ENCODE results near the gene PIK3AP1. TPM values are rescaled to one million over a fixed set of nuclear protein-coding genes. Genes with fewer than 3 reads are reported as not detected.

Gene PIK3AP1
- polyA plus RNA-seq, 1 of the 3 experiments (the other 2 are of a cell fraction), result 0.07 TPM

DNA sequence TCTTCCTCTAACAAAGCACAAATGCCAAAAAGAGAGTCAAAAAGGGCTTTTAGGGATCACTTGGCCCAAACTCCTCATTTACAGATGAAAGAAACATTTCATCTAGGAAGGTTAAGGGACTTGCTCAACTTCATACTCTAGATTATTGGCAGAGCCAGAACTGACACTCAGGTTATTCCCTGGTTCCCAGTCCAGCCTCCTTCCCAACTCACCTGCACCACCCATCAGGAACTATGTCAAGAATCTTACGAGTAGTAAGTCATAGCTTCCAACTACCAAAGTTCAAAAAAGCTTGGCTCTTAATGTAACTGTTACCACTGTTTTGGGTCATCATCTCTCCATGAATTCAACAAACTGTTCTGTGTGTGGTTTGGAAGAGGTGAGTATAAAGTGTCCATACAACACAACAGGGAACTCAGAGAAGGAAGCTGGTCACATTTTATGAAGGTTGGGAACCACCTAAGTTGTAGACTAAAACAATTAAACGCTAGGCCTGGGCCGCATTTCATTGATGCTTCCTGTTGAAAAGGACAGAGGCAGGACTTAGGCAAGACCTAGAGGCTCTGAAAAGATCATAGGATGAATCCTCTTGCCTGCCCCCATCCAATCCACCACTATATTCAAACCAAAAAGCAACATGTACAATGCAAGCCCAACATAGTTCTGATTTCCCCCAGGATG, 9.1 kb downstream of the PIK3AP1 start:
- WGBS (ENCODE audit: low lambda C conversion rate), result 84% methylated on average over 3 of the region's 3 CpGs

DNA sequence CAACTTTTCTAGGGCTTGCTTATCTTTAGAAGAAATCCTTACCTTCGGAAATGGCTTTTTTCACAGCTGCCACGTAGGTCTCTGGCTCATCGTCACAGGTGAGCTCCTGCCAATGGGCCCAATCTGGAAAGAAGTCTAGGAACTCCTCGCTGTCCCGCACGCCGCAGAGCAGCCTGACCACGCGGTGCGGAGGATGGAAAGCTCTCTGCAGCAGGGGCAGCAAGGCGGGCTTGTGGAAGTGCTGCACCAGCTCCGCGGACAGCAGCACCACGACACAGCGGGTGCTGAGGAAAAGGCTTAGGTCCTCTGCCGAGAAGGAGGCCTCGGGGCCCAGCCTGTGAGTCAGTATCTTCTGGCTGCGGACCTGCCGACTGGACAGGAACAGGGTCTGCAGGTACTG, 10.8 kb downstream of the PIK3AP1 start:
- Histone ChIP-seq H2AFZ (ENCODE audit: low read depth) (no peak overlapping the region), H3K36me3 (replicated peaks in 1 of 2; ENCODE audit: control insufficient read depth in 1 of 2, insufficient read depth in 2 of 2, low read length in 1 of 2) (no peaks in the 10 kb centered on the region), H3F3A (replicated peaks; ENCODE audit: insufficient read depth) (peaks cover 3% of the 10 kb centered on the region), H3K27me3 (ENCODE audit: insufficient read depth) (no peaks in the 10 kb centered on the region), H4K20me1 (ENCODE audit: insufficient read depth) (no peaks in the 10 kb centered on the region), H3K27ac (ENCODE audit: low read depth in 2 of 2, low read length in 1 of 2) (no peak overlapping the region), H3K4me2 (no peak overlapping the region), H3K4me1 (ENCODE audit: control insufficient read depth in 1 of 2, insufficient read depth in 2 of 2, low read depth in 1 of 2, low read length in 1 of 2) (no peaks in the 10 kb centered on the region), H3K9me2 (no peaks in the 10 kb centered on the region), H3K79me2 (ENCODE audit: insufficient read depth) (no peaks in the 10 kb centered on the region), H3K9me3 (no peaks in the 10 kb centered on the region), H3K9ac (no peak overlapping the region), H3K4me3 (ENCODE audit: low read depth in 2 of 2, low read length in 1 of 2) (no peak overlapping the region)
- DNase-seq, result no peak
- TF ChIP-seq, protein P1, sequence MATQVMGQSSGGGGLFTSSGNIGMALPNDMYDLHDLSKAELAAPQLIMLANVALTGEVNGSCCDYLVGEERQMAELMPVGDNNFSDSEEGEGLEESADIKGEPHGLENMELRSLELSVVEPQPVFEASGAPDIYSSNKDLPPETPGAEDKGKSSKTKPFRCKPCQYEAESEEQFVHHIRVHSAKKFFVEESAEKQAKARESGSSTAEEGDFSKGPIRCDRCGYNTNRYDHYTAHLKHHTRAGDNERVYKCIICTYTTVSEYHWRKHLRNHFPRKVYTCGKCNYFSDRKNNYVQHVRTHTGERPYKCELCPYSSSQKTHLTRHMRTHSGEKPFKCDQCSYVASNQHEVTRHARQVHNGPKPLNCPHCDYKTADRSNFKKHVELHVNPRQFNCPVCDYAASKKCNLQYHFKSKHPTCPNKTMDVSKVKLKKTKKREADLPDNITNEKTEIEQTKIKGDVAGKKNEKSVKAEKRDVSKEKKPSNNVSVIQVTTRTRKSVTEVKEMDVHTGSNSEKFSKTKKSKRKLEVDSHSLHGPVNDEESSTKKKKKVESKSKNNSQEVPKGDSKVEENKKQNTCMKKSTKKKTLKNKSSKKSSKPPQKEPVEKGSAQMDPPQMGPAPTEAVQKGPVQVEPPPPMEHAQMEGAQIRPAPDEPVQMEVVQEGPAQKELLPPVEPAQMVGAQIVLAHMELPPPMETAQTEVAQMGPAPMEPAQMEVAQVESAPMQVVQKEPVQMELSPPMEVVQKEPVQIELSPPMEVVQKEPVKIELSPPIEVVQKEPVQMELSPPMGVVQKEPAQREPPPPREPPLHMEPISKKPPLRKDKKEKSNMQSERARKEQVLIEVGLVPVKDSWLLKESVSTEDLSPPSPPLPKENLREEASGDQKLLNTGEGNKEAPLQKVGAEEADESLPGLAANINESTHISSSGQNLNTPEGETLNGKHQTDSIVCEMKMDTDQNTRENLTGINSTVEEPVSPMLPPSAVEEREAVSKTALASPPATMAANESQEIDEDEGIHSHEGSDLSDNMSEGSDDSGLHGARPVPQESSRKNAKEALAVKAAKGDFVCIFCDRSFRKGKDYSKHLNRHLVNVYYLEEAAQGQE (IDR thresholded peaks at IDR 0.05; ENCODE audit: low read depth, low read length), result no peak
- TF ChIP-seq EP300 (IDR thresholded peaks at IDR 0.05; ENCODE audit: borderline replicate concordance in 1 of 2, low read depth in 1 of 2, low read length in 1 of 2) (no peak), RXRA (IDR thresholded peaks at IDR 0.05; ENCODE audit: borderline replicate concordance, low read depth) (no peak), TCF12 (IDR thresholded peaks at IDR 0.05) (no peak), RAD21 (IDR thresholded peaks at IDR 0.05; ENCODE audit: low read length) (no peak), NRF1 (IDR thresholded peaks at IDR 0.05; ENCODE audit: low read depth, low read length) (no peak), EZH2phosphoT487 (IDR thresholded peaks at IDR 0.05; ENCODE audit: borderline replicate concordance, low read depth) (no peak), SIN3A (IDR thresholded peaks at IDR 0.05; ENCODE audit: borderline replicate concordance, low read depth, low read length) (no peak), ELF1 (IDR thresholded peaks at IDR 0.05) (no peak), JUND (IDR thresholded peaks at IDR 0.05) (no peak), GABPA (IDR thresholded peaks at IDR 0.05; ENCODE audit: low read depth) (no peak)
- TF ChIP-seq, protein P2, sequence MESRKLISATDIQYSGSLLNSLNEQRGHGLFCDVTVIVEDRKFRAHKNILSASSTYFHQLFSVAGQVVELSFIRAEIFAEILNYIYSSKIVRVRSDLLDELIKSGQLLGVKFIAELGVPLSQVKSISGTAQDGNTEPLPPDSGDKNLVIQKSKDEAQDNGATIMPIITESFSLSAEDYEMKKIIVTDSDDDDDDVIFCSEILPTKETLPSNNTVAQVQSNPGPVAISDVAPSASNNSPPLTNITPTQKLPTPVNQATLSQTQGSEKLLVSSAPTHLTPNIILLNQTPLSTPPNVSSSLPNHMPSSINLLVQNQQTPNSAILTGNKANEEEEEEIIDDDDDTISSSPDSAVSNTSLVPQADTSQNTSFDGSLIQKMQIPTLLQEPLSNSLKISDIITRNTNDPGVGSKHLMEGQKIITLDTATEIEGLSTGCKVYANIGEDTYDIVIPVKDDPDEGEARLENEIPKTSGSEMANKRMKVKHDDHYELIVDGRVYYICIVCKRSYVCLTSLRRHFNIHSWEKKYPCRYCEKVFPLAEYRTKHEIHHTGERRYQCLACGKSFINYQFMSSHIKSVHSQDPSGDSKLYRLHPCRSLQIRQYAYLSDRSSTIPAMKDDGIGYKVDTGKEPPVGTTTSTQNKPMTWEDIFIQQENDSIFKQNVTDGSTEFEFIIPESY (IDR thresholded peaks at IDR 0.05; ENCODE audit: borderline replicate concordance, low read depth), result no peak
- WGBS (ENCODE audit: low lambda C conversion rate), result 89% methylated on average over 9 of the region's 19 CpGs
- ChIA-PET POLR2A (no interaction called here), CTCF (no interaction called here)

More for the DNA sequence above, 9.1 kb downstream of the PIK3AP1 start:
- H3K9me2 ChIP-seq, result no peaks in the 10 kb centered on the region
- no peaks in the 10 kb centered on the region for H3K79me2 ChIP-seq (ENCODE audit: insufficient read depth)
- no peaks in the 10 kb centered on the region for H3K27me3 ChIP-seq (ENCODE audit: insufficient read depth)
- no peaks in the 10 kb centered on the region for H4K20me1 ChIP-seq (ENCODE audit: insufficient read depth)
- no peak for DNase-seq
- ChIA-PET POLR2A (no interaction called here), CTCF (interaction anchor here (0.7 kb wide), 1 partner anchor 329 kb away, joined by 3 read pairs; no protein-coding TSS in a partner anchor)
- no peak overlapping the region for H3K27ac ChIP-seq (ENCODE audit: low read depth in 2 of 2, low read length in 1 of 2)
- H3K9ac ChIP-seq, result no peak overlapping the region
- H3K36me3 ChIP-seq (replicated peaks in 1 of 2; ENCODE audit: control insufficient read depth in 1 of 2, insufficient read depth in 2 of 2, low read length in 1 of 2), result no peaks in the 10 kb centered on the region
- H3K4me1 ChIP-seq (ENCODE audit: control insufficient read depth in 1 of 2, insufficient read depth in 2 of 2, low read depth in 1 of 2, low read length in 1 of 2), result no peaks in the 10 kb centered on the region
- peaks cover 3% of the 10 kb centered on the region for H3F3A ChIP-seq (replicated peaks; ENCODE audit: insufficient read depth)
- TF ChIP-seq EP300 (IDR thresholded peaks at IDR 0.05; ENCODE audit: borderline replicate concordance in 1 of 2, low read depth in 1 of 2, low read length in 1 of 2), result no peak
- TF ChIP-seq RXRA (IDR thresholded peaks at IDR 0.05; ENCODE audit: borderline replicate concordance, low read depth), result no peak
- TF ChIP-seq JUND (IDR thresholded peaks at IDR 0.05), result no peak
- TF ChIP-seq, protein P3, sequence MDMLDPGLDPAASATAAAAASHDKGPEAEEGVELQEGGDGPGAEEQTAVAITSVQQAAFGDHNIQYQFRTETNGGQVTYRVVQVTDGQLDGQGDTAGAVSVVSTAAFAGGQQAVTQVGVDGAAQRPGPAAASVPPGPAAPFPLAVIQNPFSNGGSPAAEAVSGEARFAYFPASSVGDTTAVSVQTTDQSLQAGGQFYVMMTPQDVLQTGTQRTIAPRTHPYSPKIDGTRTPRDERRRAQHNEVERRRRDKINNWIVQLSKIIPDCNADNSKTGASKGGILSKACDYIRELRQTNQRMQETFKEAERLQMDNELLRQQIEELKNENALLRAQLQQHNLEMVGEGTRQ (IDR thresholded peaks at IDR 0.05; ENCODE audit: borderline replicate concordance, low read depth, low read length), result no peak
- TF ChIP-seq FOXM1 (IDR thresholded peaks at IDR 0.05; ENCODE audit: low read depth), result no peak
- TF ChIP-seq EZH2phosphoT487 (IDR thresholded peaks at IDR 0.05; ENCODE audit: borderline replicate concordance, low read depth), result no peak
- no peak for TF ChIP-seq SIN3A (IDR thresholded peaks at IDR 0.05; ENCODE audit: borderline replicate concordance, low read depth, low read length)
- TF ChIP-seq MEF2A (IDR thresholded peaks at IDR 0.05; ENCODE audit: borderline replicate concordance, low read depth), result no peak
- no peak overlapping the region for H3K4me3 ChIP-seq (ENCODE audit: low read depth in 2 of 2, low read length in 1 of 2)
- H3K4me2 ChIP-seq, result no peak overlapping the region
- H3K9me3 ChIP-seq, result no peaks in the 10 kb centered on the region
- no peak overlapping the region for H2AFZ ChIP-seq (ENCODE audit: low read depth)
